ENCODE results near the gene BAAT.
"Not testable (repeated sequence)": the region's sequence is repeated elsewhere in the genome, so short reads cannot be mapped to it uniquely, and the experiment has no call there.

BAAT gene

GRCh38 chr9:101360647-101361046 lies 24.2 kb downstream of the BAAT start:
- no peak for DNase-seq (ENCODE audit: low spot score)

GRCh38 chr9:101359679-101360078 lies 25.1 kb downstream of the BAAT start:
- no peak for DNase-seq (ENCODE audit: low spot score)

GRCh38 chr9:101356619-101357018 lies 28.2 kb downstream of the BAAT start:
- no peak for DNase-seq (ENCODE audit: low spot score)

GRCh38 chr9:101354765-101355708 lies 29.8 kb downstream of the BAAT start:
- DNase-seq (ENCODE audit: low spot score) = no peak

GRCh38 chr9:101354143-101354764 lies 30.6 kb downstream of the BAAT start:
- no peak for DNase-seq (ENCODE audit: low spot score)

GRCh38 chr9:101353683-101354082 lies 31.1 kb downstream of the BAAT start:
- no peak for DNase-seq (ENCODE audit: low spot score)

GRCh38 chr9:101352892-101353463 lies 31.8 kb downstream of the BAAT start:
- no peak for DNase-seq (ENCODE audit: low spot score)

GRCh38 chr9:101350285-101350684 lies 34.5 kb downstream of the BAAT start:
- no peak for DNase-seq (ENCODE audit: low spot score)

GRCh38 chr9:101342595-101342994 lies 42.2 kb downstream of the BAAT start:
- DNase-seq (ENCODE audit: low spot score) = no peak

- no peak for DNase-seq (ENCODE audit: low spot score)
Measured at GRCh38 chr9:101341958-101342357, 42.8 kb downstream of the BAAT start.

- DNase-seq (ENCODE audit: low spot score) = no peak
Measured at GRCh38 chr9:101337237-101337636, 47.6 kb downstream of the BAAT start.

- DNase-seq (ENCODE audit: low spot score) = no peak
Measured at GRCh38 chr9:101336091-101336490, 48.7 kb downstream of the BAAT start.

- DNase-seq (ENCODE audit: low spot score) = no peak
Measured at GRCh38 chr9:101333926-101334702, 50.7 kb downstream of the BAAT start.

GRCh38 chr9:101333490-101333889 lies 51.3 kb downstream of the BAAT start:
- no peak for DNase-seq (ENCODE audit: low spot score)

GRCh38 chr9:101332362-101332761 lies 52.4 kb downstream of the BAAT start:
- DNase-seq (ENCODE audit: low spot score) = no peak

- not testable (repeated sequence) for DNase-seq (ENCODE audit: low spot score)
Measured at GRCh38 chr9:101327422-101327909, 57.3 kb downstream of the BAAT start.

GRCh38 chr9:101326501-101326900 lies 58.3 kb downstream of the BAAT start:
- no peak for DNase-seq (ENCODE audit: low spot score)

GRCh38 chr9:101326035-101326434 lies 58.8 kb downstream of the BAAT start:
- DNase-seq (ENCODE audit: low spot score) = no peak

- no peak for DNase-seq (ENCODE audit: low spot score)
Measured at GRCh38 chr9:101325053-101325452, 59.8 kb downstream of the BAAT start.

- no peak for DNase-seq (ENCODE audit: low spot score)
Measured at GRCh38 chr9:101324245-101324804, 60.5 kb downstream of the BAAT start.

GRCh38 chr9:101323129-101323528 lies 61.7 kb downstream of the BAAT start:
- DNase-seq (ENCODE audit: low spot score) = no peak

- no peak for DNase-seq (ENCODE audit: low spot score)
Measured at GRCh38 chr9:101317735-101318134, 67.1 kb downstream of the BAAT start.

Measured in hematopoietic multipotent progenitor cell treated with erythropoietin and hydrocortisone succinate and interleukin-3 and kit ligand, for 15 days (in vitro differentiated cells).